ACHN (cell line): ENCODE measurements around the gene CENPP.

ENCODE experiments used
- DNase-seq: peaks from one replicate; pipeline ENCODE4 v3.0.0-alpha.2; 2015
- in situ Hi-C: cut with HindIII; loops from 2 replicates; pipeline ENCODE4 v1.10.0; 2017; ENCODE audit warnings: low sequenced_read_pairs, low pct_ligation_motif_present, low pct_unique_long_range_greater_than_20kb

The CENPP gene

DNA sequence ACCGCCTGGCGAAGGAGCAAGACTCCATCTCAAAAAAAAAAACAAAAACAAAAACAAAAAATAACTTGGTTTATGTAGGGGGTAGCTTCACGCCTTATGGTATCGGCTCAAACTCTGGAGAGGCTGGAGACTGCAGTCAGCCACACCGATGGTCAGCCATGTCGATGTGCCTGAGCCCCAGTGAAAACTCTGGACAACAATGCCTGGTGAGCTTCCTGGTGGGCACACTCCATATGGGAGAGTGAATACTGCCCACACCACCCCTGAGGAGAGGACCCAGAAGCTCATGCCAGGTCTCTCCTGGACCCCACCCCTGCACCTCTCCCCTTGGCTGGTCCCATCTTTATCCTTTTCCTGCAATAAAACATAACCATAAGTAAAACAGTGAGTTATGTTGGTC, 324.5 kb downstream of the CENPP start:
- in situ Hi-C loops = no loop called here

DNA sequence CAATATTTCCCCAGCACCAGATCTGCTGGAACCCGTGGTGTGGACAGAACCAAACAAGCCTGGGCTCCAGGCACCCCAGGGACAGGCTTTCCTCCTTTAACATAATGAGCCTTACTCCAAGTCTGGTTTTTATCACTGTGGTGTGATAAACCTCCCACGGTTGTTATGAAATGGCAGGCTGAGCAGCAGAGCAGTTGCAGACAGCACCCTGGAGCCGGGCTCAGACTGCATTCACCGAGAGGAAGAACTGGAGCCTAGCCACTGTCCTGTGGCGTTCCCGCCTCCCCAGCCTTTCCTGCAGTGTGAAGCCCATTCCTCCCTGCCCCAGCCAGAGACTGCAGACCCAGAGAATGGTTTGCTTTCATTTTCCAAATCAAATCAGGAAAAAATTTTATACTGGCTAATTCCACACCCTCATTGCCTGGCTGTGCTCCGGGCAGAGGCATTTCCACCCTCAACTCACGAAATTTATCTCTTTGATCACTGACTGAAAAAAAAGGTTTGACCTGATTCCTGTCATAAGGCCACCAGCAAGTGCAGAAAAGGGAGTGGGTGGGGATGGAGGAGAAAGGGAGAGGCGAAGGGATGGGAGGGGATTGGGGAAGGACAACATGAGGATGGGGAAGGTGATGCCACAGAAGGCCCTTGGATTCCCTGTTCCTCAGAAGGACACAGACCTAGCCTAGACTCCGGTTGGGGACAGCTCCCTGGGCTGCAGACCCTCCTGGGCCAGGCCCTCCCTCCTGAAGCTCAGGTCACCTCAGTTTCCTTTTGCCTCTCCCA, 325.3 kb downstream of the CENPP start:
- in situ Hi-C loops = no loop called here

More for the DNA sequence above, 324.5 kb downstream of the CENPP start:
- DNase-seq = no peak

DNA sequence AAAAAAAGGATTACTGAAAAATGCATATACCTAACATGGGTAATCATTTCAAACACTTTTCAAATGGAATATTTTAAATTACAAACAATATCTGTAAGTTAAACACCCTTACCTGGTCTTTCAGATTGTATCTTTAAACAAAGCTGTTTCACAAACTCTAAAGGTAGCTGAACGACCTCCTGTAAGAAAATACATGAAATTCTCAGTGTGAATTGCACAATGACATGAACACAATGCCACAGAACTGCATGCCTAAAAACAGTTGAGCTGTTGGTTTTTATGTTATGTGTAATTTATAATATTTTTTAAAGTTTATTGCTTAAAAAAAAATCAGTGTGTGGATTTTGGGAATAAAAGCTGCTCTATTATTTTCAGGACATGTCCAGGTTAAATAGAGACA, 326.7 kb downstream of the CENPP start:
- in situ Hi-C loops = no loop called here
- no peak for DNase-seq

More for the DNA sequence above, 325.3 kb downstream of the CENPP start:
- no peak for DNase-seq

DNA sequence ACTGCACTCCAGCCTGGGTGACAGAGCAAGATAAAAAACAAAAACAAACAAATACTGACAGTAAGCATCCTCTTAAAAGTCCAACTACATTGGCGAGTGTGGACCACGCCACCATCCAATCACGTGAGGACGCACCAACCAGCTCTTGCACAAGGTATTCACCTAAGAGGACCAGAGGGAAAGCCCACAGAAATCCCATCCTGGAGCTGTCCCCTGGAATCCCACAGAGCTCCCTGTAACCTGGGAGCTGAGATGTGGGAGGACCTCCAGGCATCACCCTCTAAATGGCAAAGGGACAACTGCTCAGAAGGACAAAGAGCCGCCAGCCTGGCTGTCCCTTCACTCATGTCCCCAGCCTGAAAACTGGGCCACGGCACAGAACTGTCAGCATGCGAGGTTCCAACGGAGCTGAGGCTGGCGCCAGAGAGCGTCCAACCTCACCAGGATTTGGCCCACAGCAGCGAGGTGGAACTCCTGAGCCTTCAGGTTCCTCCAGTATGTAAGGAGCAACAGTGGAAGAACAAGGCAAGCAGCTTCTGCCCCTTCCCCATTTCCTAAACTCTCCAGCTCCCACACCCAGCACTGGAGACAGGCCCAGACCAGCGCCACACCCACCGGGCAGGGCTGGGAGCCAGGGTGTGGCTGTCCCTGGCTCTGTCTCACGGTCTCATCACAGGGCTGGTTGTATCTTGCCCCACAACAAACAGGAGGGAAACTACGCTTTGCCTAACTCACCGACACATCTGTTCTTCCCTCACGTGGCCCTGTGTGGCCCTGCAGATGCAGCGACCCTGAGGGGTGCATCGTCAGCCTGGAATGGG, 328.9 kb downstream of the CENPP start:
- DNase-seq = no peak

DNA sequence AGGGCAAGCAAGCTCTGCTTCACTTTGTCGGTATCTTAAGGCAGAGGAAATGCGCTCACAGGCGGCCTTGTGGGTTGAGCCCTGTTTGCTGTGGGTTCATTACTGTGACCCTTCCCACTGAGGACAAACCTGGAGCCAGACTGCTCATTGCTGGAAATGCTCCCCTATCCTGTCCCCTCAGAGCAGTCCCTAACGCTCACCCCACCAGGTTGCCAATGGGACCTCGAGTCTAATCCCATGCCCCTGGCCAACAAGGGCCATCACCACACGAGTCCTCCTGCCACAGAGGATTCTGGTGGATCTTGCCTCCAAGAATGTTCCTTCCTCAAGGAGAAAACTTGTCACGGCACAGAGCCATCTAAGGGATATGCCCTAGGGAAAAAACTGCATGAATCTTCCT, 329.6 kb downstream of the CENPP start:
- in situ Hi-C loops = no loop called here
- no peak for DNase-seq

More for the DNA sequence above, 328.9 kb downstream of the CENPP start:
- in situ Hi-C loops = no loop called here

DNA sequence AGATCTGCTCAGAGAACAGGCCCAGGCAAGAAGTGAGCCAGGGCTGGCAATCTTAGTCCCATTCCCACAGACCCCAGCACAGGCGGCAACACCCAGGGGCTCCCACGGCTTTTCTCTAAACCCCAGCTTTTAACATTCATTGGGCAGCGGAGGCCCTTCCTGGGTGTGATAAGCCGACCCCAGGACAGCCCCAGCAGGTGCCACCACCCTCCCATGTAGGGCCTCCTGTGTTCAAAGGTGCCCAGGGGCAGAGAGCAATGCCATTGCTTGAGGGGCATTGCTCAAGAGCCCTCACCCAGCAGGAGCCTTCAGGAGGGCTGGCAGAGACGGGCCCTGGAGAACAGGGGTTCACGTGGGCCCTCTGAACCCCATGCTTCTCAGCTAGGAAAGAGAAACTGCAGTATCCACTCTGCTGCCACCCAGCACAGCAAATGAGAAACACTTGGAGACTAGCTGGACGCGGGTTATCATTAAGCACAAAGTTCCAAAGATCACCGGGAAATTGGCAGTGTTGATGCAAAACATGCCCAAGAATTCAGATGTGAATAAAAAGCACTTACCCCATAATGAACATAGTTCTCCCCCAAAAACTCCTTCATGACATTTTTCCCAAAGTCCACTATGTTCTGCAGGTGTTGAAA, 330.3 kb downstream of the CENPP start:
- no peak for DNase-seq
- in situ Hi-C loops = no loop called here

DNA sequence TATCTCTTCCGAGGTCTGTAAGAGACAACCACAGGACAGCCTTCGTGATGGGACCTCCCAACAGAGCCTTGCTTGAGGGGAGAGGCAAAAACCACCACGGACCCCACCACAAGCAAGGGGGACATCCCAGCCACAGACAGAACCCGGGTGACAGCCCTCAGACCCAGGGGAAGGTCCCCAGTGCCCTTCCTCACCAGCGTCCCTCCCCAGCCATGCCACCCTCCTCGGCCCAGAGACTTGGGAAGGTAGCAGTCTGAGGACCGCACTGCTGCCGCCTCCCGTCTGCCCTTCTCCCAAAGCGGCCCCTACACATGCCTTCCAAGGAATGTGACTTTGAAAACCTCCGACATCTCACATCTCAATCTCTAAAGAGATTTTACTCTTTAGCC, 330.8 kb downstream of the CENPP start:
- in situ Hi-C loops = no loop called here
- no peak for DNase-seq

DNA sequence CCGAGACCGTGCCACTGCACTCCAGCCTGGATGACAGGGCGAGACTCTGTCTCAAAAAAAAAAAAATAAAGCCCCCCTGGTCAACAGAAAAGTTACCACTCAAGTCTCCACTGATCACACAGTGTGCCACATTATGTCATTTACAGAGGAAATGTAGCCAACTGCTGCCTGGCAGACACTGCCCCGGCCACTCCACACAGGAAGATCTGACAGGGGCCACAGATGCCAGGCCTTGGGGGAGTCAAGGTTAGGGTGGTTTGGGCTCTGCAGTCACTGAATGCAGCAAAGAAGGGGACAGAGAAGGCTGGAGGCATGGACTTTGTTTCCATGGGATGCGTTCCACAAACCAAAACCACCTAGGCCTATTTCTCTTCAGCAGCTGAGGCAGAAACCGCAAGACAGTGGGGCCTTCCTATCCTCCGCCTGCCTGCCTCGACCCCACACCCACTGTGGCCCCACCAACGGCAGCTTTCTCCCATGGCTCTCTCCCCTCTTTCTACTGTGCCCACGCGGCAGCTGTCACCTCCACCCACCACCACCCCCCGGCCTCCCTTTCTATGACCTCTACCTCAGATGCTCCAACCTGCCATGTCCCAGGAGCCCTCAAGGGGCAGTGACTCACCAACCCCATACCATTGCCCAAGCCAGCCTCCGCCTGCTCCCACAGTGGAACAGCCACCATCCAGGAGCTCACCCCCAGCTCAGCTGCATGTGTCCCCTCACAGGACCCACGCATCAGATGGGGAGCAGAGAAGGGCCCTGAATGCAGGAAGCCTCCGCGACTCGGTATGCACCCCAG, 331.7 kb downstream of the CENPP start:
- in situ Hi-C loops = no loop called here
- no peak for DNase-seq

DNA sequence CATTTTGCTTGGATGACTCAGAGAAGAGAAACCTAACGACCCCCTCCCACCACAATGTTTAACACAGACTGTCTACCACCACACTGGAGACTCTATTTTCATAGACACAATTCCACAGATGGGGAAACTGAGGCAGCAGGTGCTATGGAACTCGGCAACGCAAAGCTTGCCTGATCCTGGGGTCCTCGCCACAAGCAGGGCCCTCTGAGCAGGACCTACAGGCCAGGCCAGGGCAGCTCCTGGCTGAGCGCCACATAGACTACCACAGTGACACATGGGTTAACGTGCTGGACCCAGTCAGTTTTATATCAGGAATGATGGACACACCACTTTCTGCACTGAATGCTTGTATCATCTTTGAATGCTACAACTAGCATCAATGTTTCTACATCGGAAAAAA, 332.4 kb downstream of the CENPP start:
- no peak for DNase-seq
- in situ Hi-C loops = no loop called here

DNA sequence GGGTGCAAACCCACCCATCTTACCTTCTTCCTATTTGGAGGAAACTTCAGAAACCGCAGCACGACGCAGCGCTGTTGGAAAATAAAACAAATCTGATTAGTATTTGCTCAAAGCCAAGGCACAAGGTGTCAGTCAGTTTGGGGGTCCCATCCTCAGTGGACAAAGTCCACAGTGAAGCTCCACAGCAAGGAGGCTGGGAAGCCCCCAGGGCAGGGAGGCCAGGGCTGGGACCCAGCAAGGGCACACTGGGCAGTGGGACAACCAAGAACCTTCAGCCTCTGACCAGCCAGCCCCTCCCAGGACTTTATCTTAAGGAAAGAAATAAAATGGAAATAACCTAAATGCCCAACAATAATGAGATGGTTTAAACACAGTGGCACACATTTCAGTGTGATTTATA, 332.9 kb downstream of the CENPP start:
- in situ Hi-C loops = no loop called here
- DNase-seq = no peak

DNA sequence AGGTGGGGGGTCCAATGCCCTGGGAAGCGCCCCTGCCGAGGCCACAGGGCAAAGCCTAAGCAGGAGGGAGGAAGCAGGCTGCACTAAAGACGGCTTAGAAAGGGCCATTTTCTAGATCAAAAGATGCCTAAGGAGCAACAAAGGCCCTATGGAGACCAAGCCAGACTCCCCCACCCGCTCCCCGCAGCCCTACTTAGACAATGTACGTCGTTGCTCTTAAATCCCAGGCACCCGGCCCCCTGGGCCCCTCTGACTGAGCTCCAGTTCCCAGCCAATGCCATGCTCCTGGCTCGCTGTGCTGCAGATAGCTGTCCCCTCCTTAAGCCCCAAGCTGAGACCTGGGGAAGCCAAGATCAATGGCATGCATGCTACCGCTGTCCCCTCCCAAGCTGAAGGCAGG, 333.8 kb downstream of the CENPP start:
- DNase-seq = no peak
- in situ Hi-C loops = no loop called here

DNA sequence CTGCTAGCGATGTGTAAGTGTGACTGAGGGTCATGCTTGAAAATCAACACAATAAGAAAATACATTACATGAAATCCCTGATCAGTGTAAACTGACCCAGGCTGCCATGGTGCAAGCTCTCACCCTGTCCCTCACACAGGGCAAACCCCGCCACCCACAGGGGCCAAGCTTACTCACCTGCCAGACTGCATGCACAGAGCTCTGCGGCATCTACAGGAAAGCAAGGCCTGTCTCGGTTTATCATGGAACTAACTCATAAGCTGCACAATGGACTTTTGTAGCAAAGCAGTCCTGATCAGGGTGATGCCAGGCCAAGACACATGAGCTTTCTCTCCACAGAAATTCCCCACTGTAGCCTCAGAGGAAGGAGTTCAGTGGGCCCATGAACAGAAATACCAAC, 334.5 kb downstream of the CENPP start:
- no peak for DNase-seq
- in situ Hi-C loops = no loop called here

DNA sequence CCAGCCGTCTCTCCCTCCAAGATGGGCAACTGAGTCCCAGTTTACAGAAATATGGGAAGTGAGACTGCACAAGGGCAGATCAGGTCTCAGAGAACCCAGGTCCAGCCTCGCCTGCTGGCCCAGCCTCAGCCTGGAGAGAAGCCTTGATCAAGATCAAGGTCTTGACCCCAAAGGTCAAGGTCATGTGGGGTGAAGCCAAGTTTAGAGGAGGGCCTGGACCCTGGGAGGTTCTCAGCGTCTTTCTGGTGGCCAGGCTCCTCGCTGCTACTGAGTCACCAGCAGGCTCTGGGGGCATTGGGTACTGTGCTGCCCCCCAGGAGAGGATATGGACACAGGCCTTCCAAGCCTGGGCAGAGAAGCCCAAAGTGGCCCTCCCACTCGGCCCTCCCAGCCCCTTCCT, 335.4 kb downstream of the CENPP start:
- in situ Hi-C loops = no loop called here
- DNase-seq = no peak

DNA sequence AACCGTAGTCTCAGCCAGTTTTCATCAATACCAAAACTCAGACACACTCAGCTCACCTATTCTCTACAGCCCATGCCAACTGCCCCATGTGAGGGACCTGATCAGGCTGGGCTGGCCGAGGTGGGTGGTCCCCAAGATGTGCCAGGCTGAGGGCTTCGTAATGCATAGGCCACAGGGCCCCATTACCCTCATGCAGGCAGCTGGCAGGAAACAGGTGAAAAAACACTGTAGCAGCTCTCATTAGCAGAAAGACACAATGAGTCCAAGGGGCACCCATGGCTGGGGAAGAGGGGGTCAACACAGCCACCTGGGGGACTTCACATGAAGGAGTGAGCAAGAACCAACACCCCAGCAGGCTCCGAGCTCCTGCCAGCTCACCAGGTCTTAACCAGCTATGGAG, 336.0 kb downstream of the CENPP start:
- no peak for DNase-seq

DNA sequence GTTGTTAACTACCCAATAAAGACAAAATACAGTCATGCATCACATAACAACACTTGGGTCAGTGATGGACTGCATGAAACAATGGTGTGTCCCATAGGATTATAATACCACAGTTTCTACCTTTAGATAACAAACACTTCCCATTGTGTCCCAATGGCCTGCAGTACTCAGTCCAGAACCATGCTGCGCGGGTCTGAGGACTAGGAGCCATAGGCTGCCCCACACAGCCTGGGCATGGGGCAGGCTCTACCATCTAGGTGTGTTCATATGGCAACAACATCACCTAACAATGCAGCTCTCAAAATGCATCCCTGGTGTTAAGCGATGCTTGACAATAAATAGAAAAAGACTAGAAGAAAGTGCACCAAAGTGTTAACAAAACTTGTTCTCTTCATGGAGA, 337.4 kb downstream of the CENPP start:
- no peak for DNase-seq
- in situ Hi-C loops = no loop called here

More for the DNA sequence above, 336.0 kb downstream of the CENPP start:
- in situ Hi-C loops = no loop called here

DNA sequence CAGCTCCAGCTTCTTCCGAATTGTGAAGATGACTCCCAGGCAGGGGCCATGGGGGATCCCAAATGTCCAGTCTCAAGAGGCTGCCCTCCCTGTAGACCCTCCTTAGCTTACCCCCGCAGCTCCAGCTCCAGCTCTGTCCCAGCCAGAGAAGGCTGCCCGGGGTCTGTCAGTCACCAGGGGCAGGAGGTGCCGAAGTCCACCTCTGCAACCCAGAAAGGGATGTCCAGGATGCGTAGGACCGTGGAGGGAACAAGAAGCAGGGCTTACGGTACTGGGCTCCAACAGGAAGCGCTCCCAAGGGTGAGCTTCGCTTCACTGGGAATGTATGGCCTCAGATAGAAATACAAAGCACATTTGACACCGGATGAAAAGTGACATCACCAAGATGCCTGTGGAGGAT, 338.2 kb downstream of the CENPP start:
- in situ Hi-C loops = no loop called here

DNA sequence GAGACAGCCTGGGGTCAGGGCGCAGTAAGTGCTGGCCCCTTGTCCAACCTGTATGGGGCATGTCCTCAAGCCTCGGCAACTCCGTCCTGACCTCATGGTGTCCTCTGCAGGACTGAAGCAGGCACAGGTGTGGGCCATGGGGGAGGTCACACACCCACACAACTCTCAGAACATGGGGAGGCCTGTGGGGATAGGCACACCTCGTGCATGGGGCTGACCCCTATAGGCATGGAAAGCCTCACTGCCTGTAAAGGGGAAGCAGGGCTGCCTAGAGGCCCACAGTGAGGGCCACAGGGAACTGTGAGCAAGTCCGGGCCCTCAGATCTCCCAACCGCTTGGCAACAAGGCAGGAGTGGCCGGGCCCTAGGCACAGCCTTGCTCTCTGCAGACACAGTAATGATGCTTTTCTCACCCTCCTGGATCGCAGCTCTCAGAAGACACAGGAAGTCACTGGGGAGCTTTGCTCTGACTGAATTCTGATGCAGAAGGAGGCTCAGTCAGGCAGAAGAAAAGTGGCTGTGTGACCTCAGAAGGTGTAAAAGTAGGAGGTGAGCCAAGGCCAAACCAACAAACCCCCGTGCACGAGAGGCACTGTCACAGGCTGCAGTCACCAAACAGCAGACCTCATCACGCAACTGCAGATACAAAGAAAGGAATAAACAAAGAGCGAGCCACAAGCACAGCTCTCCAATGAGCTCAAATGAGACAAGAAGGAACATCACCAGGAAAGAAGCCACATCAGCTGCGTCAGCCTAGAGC, 338.8 kb downstream of the CENPP start:
- in situ Hi-C loops = no loop called here
- DNase-seq = no peak

More for the DNA sequence above, 338.2 kb downstream of the CENPP start:
- DNase-seq = no peak

DNA sequence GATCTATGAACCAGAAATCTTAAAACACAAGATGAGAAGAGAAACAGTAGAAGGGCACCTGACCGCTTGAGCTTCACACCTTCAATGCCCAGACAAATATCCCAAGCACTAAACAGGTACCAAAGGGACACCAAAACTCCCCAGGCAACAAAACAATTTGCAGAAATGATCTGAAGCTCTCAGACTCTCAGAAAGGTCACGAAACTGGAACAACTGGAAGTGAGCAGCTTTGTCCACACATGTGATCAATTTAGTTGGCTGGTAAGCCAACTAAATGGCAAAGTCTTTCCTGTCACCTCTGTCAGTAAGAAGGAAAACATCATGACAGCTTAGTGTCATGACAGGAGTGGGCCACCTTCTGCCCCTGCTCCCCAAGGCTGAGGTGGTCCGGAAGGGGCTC, 340.1 kb downstream of the CENPP start:
- in situ Hi-C loops = no loop called here
- no peak for DNase-seq
